HG02885 (cell line): ENCODE data around the gene XKR3.
"Not testable (repeated sequence)": the region's sequence is repeated elsewhere in the genome, so short reads cannot be mapped to it uniquely, and the experiment has no call there.

Source experiments
- ATAC-seq: cut with Tn5 transposase; IDR thresholded peaks from one replicate; pipeline ENCODE4 v1.9.1; 2021; ENCODE audit warnings: mild to moderate bottlenecking; ENCODE audit not compliant: unreplicated experiment, poor library complexity

The XKR3 gene

GRCh38 chr22:16807109-16807508 lies 18.1 kb downstream of the XKR3 start:
- no peak for ATAC-seq

- ATAC-seq, result no peak
Observed at GRCh38 chr22:16806401-16806800, 18.8 kb downstream of the XKR3 start.

GRCh38 chr22:16804882-16805281 lies 20.3 kb downstream of the XKR3 start:
- no peak for ATAC-seq

GRCh38 chr22:16803255-16803917 lies 21.8 kb downstream of the XKR3 start:
- no peak for ATAC-seq

GRCh38 chr22:16801571-16801970 lies 23.6 kb downstream of the XKR3 start:
- no peak for ATAC-seq

GRCh38 chr22:16801088-16801487 lies 24.1 kb downstream of the XKR3 start:
- ATAC-seq, result no peak

- ATAC-seq, result no peak
Observed at GRCh38 chr22:16800358-16800757, 24.9 kb downstream of the XKR3 start.

GRCh38 chr22:16795504-16795903 lies 29.7 kb downstream of the XKR3 start:
- not testable (repeated sequence) for ATAC-seq

GRCh38 chr22:16793831-16794230 lies 31.4 kb downstream of the XKR3 start:
- ATAC-seq, result no peak

GRCh38 chr22:16789860-16790493 lies 35.2 kb downstream of the XKR3 start:
- no peak for ATAC-seq

- ATAC-seq, result no peak
Observed at GRCh38 chr22:16783930-16784354, 41.3 kb downstream of the XKR3 start.

- ATAC-seq, result no peak
Observed at GRCh38 chr22:16783453-16783852, 41.8 kb downstream of the XKR3 start.

GRCh38 chr22:16781764-16782329 lies 43.4 kb downstream of the XKR3 start:
- no peak for ATAC-seq

- ATAC-seq, result no peak
Observed at GRCh38 chr22:16781074-16781763, 44.0 kb downstream of the XKR3 start.

- ATAC-seq, result no peak
Observed at GRCh38 chr22:16777284-16777924, 47.8 kb downstream of the XKR3 start.

GRCh38 chr22:16776080-16776479 lies 49.1 kb downstream of the XKR3 start:
- no peak for ATAC-seq

- no peak for ATAC-seq
Observed at GRCh38 chr22:16774911-16775500, 50.2 kb downstream of the XKR3 start.

- not testable (repeated sequence) for ATAC-seq
Observed at GRCh38 chr22:16771569-16771968, 53.6 kb downstream of the XKR3 start.

- ATAC-seq, result not testable (repeated sequence)
Observed at GRCh38 chr22:16767927-16768326, 57.3 kb downstream of the XKR3 start.

GRCh38 chr22:16762224-16762623 lies 63.0 kb downstream of the XKR3 start:
- ATAC-seq, result not testable (repeated sequence)
